ENCODE data around the gene PLEKHJ1. TPM values are rescaled to one million over a fixed set of nuclear protein-coding genes. Genes with fewer than 3 reads are reported as not detected.

The PLEKHJ1 gene
- total RNA-seq, 1 donor from 2014 or later: 116 TPM

DNA sequence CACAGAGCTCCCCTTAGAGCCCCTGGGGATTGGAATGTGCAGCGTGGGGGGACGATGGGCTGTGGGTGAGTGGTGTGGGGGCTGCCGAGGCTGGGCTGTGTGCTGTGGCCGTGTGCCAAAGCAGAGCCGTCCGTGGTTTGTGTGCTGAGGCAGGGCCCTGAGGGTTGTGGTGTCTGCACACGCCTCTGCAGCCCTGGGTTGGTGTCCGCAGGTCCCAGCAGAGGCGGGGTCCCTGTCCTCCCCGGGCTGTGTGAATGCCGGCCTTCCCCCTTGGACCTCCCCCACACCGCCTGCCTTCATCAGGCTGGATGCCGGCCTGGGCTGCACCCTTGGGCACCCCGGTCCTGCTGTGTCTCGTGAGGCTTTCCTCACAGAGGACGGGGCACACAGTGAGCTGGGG lies 46.2 kb downstream of the PLEKHJ1 start:
- Mint-ChIP-seq H3K27me3 (no peaks in the 10 kb centered on the region), H3K4me1 (ENCODE audit: low read depth) (peaks cover 3% of the 10 kb centered on the region), H3K9me3 (ENCODE audit: low read depth) (no peaks in the 10 kb centered on the region), H3K27ac (no peak overlapping the region), H3K4me3 (ENCODE audit: low read depth) (no peak overlapping the region), H3K36me3 (ENCODE audit: insufficient read depth) (peaks cover 12% of the 10 kb centered on the region)
- no peak for TF ChIP-seq CTCF (IDR thresholded peaks at IDR 0.05; ENCODE audit: unreplicated experiment)
- DNase-seq (ENCODE audit: low spot score, unreplicated experiment): no peak

- no peaks in the 10 kb centered on the region for H3K9me3 Mint-ChIP-seq (ENCODE audit: low read depth)
- no peak overlapping the region for H3K4me3 Mint-ChIP-seq (ENCODE audit: low read depth)
- H3K36me3 Mint-ChIP-seq (ENCODE audit: insufficient read depth): peaks cover 19% of the 10 kb centered on the region
- no peak overlapping the region for H3K27ac Mint-ChIP-seq
- TF ChIP-seq CTCF (IDR thresholded peaks at IDR 0.05; ENCODE audit: unreplicated experiment): no peak
- no peaks in the 10 kb centered on the region for H3K27me3 Mint-ChIP-seq
- no peak for DNase-seq (ENCODE audit: low spot score, unreplicated experiment)
- H3K4me1 Mint-ChIP-seq (ENCODE audit: low read depth): peaks cover 3% of the 10 kb centered on the region
These were observed 47.3 kb downstream of the PLEKHJ1 start for GRCh38 chr19:2188708-2189385.

- no peak for TF ChIP-seq CTCF (IDR thresholded peaks at IDR 0.05; ENCODE audit: unreplicated experiment)
- H3K36me3 Mint-ChIP-seq (ENCODE audit: insufficient read depth): peaks cover 13% of the 10 kb centered on the region
- no peak overlapping the region for H3K4me3 Mint-ChIP-seq (ENCODE audit: low read depth)
These were observed 49.0 kb downstream of the PLEKHJ1 start for GRCh38 chr19:2187159-2187558.

GRCh38 chr19:2186071-2186846 lies 49.9 kb downstream of the PLEKHJ1 start:
- H3K4me3 Mint-ChIP-seq (ENCODE audit: low read depth): no peak overlapping the region
- H3K9me3 Mint-ChIP-seq (ENCODE audit: low read depth): no peaks in the 10 kb centered on the region
- H3K4me1 Mint-ChIP-seq (ENCODE audit: low read depth): peaks cover 3% of the 10 kb centered on the region
- no peak for TF ChIP-seq CTCF (IDR thresholded peaks at IDR 0.05; ENCODE audit: unreplicated experiment)
- peak overlapping the region; percentile 78 for H3K27ac Mint-ChIP-seq
- H3K27me3 Mint-ChIP-seq: no peaks in the 10 kb centered on the region
- H3K36me3 Mint-ChIP-seq (ENCODE audit: insufficient read depth): peaks cover 11% of the 10 kb centered on the region
- DNase-seq (ENCODE audit: low spot score, unreplicated experiment): no peak

More at GRCh38 chr19:2187159-2187558, 49.0 kb downstream of the PLEKHJ1 start:
- Mint-ChIP-seq H3K27ac (no peak overlapping the region), H3K9me3 (ENCODE audit: low read depth) (no peaks in the 10 kb centered on the region), H3K4me1 (ENCODE audit: low read depth) (peaks cover 3% of the 10 kb centered on the region), H3K27me3 (no peaks in the 10 kb centered on the region)
- DNase-seq (ENCODE audit: low spot score, unreplicated experiment): no peak

GRCh38 chr19:2185734-2186070 lies 50.4 kb downstream of the PLEKHJ1 start:
- DNase-seq (ENCODE audit: low spot score, unreplicated experiment): no peak
- no peak overlapping the region for H3K4me3 Mint-ChIP-seq (ENCODE audit: low read depth)
- no peaks in the 10 kb centered on the region for H3K27me3 Mint-ChIP-seq
- no peaks in the 10 kb centered on the region for H3K9me3 Mint-ChIP-seq (ENCODE audit: low read depth)
- peak overlapping the region; percentile 78 for H3K27ac Mint-ChIP-seq
- peaks cover 11% of the 10 kb centered on the region for H3K36me3 Mint-ChIP-seq (ENCODE audit: insufficient read depth)
- H3K4me1 Mint-ChIP-seq (ENCODE audit: low read depth): peaks cover 3% of the 10 kb centered on the region
- no peak for TF ChIP-seq CTCF (IDR thresholded peaks at IDR 0.05; ENCODE audit: unreplicated experiment)

Measured in progenitor cell of endocrine pancreas (in vitro differentiated cells).